Measurements from ENCODE around the gene CEP63.

Gene CEP63

DNA sequence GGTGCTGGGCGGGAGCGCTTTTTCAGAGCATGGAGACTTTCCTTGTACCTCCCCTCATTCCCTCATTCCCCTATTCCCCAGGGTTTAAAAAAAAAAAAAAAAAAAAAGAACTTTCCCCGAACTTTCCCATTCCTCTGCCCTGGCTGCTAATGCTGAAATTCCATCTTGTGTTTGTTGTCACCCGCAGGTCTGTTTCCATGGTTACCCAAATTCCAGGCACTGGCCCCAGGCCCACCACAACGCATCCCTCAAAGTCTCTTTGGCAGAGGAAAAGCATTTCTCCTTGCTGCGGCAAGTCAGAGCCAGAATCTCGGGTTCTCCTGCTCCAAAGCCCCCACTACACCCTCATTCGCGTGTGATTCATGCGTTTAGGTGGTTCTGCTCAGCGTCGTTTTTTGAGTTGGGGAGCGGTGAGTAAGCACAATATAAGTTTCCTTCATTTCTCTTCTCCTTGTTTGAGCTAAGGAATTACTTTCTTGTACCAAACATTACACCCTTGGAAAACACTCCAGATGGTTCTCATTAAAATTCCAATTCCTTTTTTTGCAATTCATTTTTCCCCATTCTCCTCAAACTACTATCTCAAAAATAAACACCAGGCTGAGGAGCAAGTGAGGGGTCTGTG, 21.7 kb upstream of the CEP63 start:
- no peak overlapping the region for H3K4me3 ChIP-seq (ENCODE audit: low read depth, low read length)
- in situ Hi-C loops (cut with HindIII; ENCODE audit: low sequenced_read_pairs): no loop called here
- TF ChIP-seq, protein P1, sequence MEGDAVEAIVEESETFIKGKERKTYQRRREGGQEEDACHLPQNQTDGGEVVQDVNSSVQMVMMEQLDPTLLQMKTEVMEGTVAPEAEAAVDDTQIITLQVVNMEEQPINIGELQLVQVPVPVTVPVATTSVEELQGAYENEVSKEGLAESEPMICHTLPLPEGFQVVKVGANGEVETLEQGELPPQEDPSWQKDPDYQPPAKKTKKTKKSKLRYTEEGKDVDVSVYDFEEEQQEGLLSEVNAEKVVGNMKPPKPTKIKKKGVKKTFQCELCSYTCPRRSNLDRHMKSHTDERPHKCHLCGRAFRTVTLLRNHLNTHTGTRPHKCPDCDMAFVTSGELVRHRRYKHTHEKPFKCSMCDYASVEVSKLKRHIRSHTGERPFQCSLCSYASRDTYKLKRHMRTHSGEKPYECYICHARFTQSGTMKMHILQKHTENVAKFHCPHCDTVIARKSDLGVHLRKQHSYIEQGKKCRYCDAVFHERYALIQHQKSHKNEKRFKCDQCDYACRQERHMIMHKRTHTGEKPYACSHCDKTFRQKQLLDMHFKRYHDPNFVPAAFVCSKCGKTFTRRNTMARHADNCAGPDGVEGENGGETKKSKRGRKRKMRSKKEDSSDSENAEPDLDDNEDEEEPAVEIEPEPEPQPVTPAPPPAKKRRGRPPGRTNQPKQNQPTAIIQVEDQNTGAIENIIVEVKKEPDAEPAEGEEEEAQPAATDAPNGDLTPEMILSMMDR (IDR thresholded peaks at IDR 0.05; ENCODE audit: low read depth, low read length): no peak
- peak; percentile 99 for DNase-seq (ENCODE audit: low read depth, low spot score)

- DNase-seq (ENCODE audit: low read depth, low spot score): no peak
- in situ Hi-C loops (cut with HindIII; ENCODE audit: low sequenced_read_pairs): no loop called here
- no peak overlapping the region for H3K4me3 ChIP-seq (ENCODE audit: low read depth, low read length)
- TF ChIP-seq, protein P1 (IDR thresholded peaks at IDR 0.05; ENCODE audit: low read depth, low read length): peak; percentile 3
Observed at GRCh38 chr3:134464689-134465365, 21.0 kb upstream of the CEP63 start.

GRCh38 chr3:134466331-134466730, 19.5 kb upstream of the CEP63 start:
- TF ChIP-seq, protein P1 (IDR thresholded peaks at IDR 0.05; ENCODE audit: low read depth, low read length): no peak
- in situ Hi-C loops (cut with HindIII; ENCODE audit: low sequenced_read_pairs): no loop called here
- no peak overlapping the region for H3K4me3 ChIP-seq (ENCODE audit: low read depth, low read length)
- DNase-seq (ENCODE audit: low read depth, low spot score): no peak

GRCh38 chr3:134468519-134468918, 17.3 kb upstream of the CEP63 start:
- in situ Hi-C loops (cut with HindIII; ENCODE audit: low sequenced_read_pairs): no loop called here
- no peak overlapping the region for H3K4me3 ChIP-seq (ENCODE audit: low read depth, low read length)
- no peak for DNase-seq (ENCODE audit: low read depth, low spot score)
- TF ChIP-seq, protein P1 (IDR thresholded peaks at IDR 0.05; ENCODE audit: low read depth, low read length): no peak

GRCh38 chr3:134471521-134472193, 14.2 kb upstream of the CEP63 start:
- in situ Hi-C loops (cut with HindIII; ENCODE audit: low sequenced_read_pairs): no loop called here

DNA sequence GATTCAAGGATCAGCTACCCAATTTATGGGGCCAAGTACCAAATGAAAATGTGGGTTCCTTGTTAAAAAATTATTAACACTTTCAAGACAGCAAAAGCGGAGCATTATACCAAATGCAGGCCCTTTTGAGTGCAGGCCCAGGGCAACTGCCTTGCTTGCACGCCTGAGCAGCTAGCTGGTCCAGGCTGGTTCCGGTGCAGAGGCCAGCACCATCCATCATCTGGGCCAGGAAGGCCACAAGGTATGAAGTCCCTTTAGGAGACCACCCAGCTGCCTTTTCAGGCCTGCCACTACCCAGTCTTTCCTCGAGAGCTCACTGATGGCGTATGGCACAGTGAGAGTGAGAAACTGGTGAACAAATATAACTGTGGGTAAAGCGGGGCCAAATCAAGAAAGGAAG, 13.0 kb upstream of the CEP63 start:
- H3K4me3 ChIP-seq (ENCODE audit: low read depth, low read length): no peak overlapping the region
- TF ChIP-seq, protein P1 (IDR thresholded peaks at IDR 0.05; ENCODE audit: low read depth, low read length): no peak
- no peak for DNase-seq (ENCODE audit: low read depth, low spot score)
- in situ Hi-C loops (cut with HindIII; ENCODE audit: low sequenced_read_pairs): no loop called here

More at GRCh38 chr3:134471521-134472193, 14.2 kb upstream of the CEP63 start:
- DNase-seq (ENCODE audit: low read depth, low spot score): peak; percentile 64
- TF ChIP-seq, protein P1 (IDR thresholded peaks at IDR 0.05; ENCODE audit: low read depth, low read length): no peak
- H3K4me3 ChIP-seq (ENCODE audit: low read depth, low read length): no peak overlapping the region
